Peyer's patch (tissue), 4 donors: ENCODE results near the gene RNU5D-1.

Source experiments
- CTCF ChIP-seq, 6 experiments: fragments of 450-650 bp in 4 of 6; fragments of 200-600 bp in 2 of 6; sonication (generic) in 1 of 6; IDR thresholded peaks; one replicate each; pipeline ENCODE4 v1.5.1; 2017 to 2019; ENCODE audit warnings: antibody characterized with exemption in 6 of 6, mild to moderate bottlenecking in 3 of 6, moderate library complexity in 1 of 6
- POLR2A ChIP-seq, 2 donors: fragments of 450-650 bp; IDR thresholded peaks; one replicate each; pipeline ENCODE4 v1.5.1; 2017; ENCODE audit warnings: antibody characterized with exemption in 2 of 2, mild to moderate bottlenecking in 2 of 2, moderate library complexity in 2 of 2

GRCh38 chr1:44718091-44718490, 12.9 kb downstream of the RNU5D-1 start:
- TF ChIP-seq CTCF (IDR thresholded peaks at IDR 0.05) (no peak), POLR2A (IDR thresholded peaks at IDR 0.05) (no peak)
